GM23248 (cell line): ENCODE data around the gene PDGFB.

ENCODE experiments used
- EZH2 ChIP-seq: fragments of 200-600 bp; sonication (generic); IDR thresholded peaks from 2 replicates; pipeline ENCODE4 v1.6.1; 2018; ENCODE audit warnings: antibody characterized with exemption, mild to moderate bottlenecking; ENCODE audit not compliant: insufficient read depth, poor library complexity, severe bottlenecking
- EZH2phosphoT487 ChIP-seq: fragments of 200-600 bp; sonication (generic); IDR thresholded peaks from 2 replicates; pipeline ENCODE4 v1.6.1; 2018; ENCODE audit warnings: antibody characterized with exemption, moderate library complexity, mild to moderate bottlenecking, low read depth; ENCODE audit not compliant: insufficient read depth

GRCh38 chr22:39270792-39271191 is 26.0 kb upstream of the PDGFB start:
- TF ChIP-seq EZH2 = no peak
- no peak for TF ChIP-seq EZH2phosphoT487
